HepG2 (cell line): Measurements from ENCODE around the gene OGFOD3. TPM values are rescaled to one million over a fixed set of nuclear protein-coding genes. Genes with fewer than 3 reads are reported as not detected.

ENCODE experiments used
- ATAC-seq: fragments of 200-7000 bp; cut with Tn5 transposase; 3 replicates; pipeline ENCODE4 v1.9.1; 2020; ENCODE audit warnings: mild to moderate bottlenecking, moderate library complexity
- BruUV-seq: library from RNA; stranded (reverse); fragments of 400-500 nt; replicated peaks from 2 replicates; lab custom pipeline; 2021; lab: Mats Ljungman, UMichigan
- CTCF ChIA-PET: fragments of 300-600 bp; formaldehyde crosslinking; extraction: SDS; loops from one replicate; lab custom pipeline; 2021; ENCODE audit warnings: low total read pairs, inconsistent platforms, low intra/inter-chr PET ratio; lab: Yijun Ruan, JAX
- POLR2A ChIA-PET: fragments of 350-600 bp; sonication (Branson Sonifier 250); formaldehyde crosslinking; loops from one replicate; lab custom pipeline; 2020; ENCODE audit warnings: antibody characterized with exemption, inconsistent platforms; lab: Yijun Ruan, JAX
- DNase-seq: peaks from one replicate; pipeline ENCODE4 v3.0.0-alpha.2; 2015; ENCODE audit warnings: low spot score
- FAIRE-seq: peaks from 3 replicates; lab custom pipeline; 2011; peaks lifted over from hg19 to GRCh38; lab: Jason Lieb, UNC
- H2AFZ ChIP-seq: one replicate; pipeline ENCODE4 v1.6.1; 2011; ENCODE audit warnings: low read length, inconsistent platforms
- H3K27ac ChIP-seq: fragments of 300-600 bp; 3 replicates; pipeline ENCODE4 v1.8.0; 2011; ENCODE audit warnings: mixed run types, mild to moderate bottlenecking, mixed read lengths, low read length, inconsistent platforms; ENCODE audit not compliant: insufficient read depth; ENCODE audit errors: extremely low read length
- H3K27me3 ChIP-seq, 2 experiments: fragments of 200-600 bp in 1 of 2; 2 replicates in 1 of 2; 3 replicates in 1 of 2; pipeline versions ENCODE4 v1.6.0 to v1.8.0; 2011; ENCODE audit warnings: low read length in 2 of 2, mild to moderate bottlenecking in 2 of 2, moderate library complexity in 2 of 2, inconsistent platforms in 1 of 2; ENCODE audit not compliant: insufficient read depth in 2 of 2, control insufficient read depth in 1 of 2
- H3K36me3 ChIP-seq, 2 experiments: fragments of 200-600 bp in 1 of 2; replicated peaks in 1 of 2; 2 replicates in 1 of 2; 3 replicates in 1 of 2; pipeline versions ENCODE4 v1.5.1 to v1.8.0; 2011; ENCODE audit warnings: low read length in 2 of 2, inconsistent platforms in 1 of 2; ENCODE audit not compliant: insufficient read depth in 2 of 2, control insufficient read depth in 1 of 2
- H3K4me1 ChIP-seq: 2 replicates; pipeline ENCODE4 v1.5.1; 2012; ENCODE audit warnings: low read length, inconsistent platforms; ENCODE audit not compliant: insufficient read depth
- H3K4me2 ChIP-seq: 2 replicates; pipeline ENCODE4 v1.6.0; 2011; ENCODE audit warnings: low read depth, low read length, inconsistent platforms
- H3K4me3 ChIP-seq, 3 experiments: fragments of 200-600 bp in 1 of 3; sonication (generic), shearing (Covaris generic) in 1 of 3; replicated peaks in 1 of 3; 2 replicates each; pipeline ENCODE4 v1.5.1; 2011 to 2016; ENCODE audit warnings: low read length in 3 of 3, inconsistent platforms in 2 of 3, low read depth in 2 of 3, mild to moderate bottlenecking in 2 of 3, control low read depth in 1 of 3, mixed read lengths in 1 of 3; ENCODE audit not compliant: insufficient read depth in 1 of 3
- H3K79me2 ChIP-seq: one replicate; pipeline ENCODE4 v1.6.1; 2011; ENCODE audit warnings: low read length, inconsistent platforms; ENCODE audit not compliant: insufficient read depth
- H3K9ac ChIP-seq: 2 replicates; pipeline ENCODE4 v1.6.0; 2011; ENCODE audit warnings: mild to moderate bottlenecking, low read depth, low read length, inconsistent platforms; ENCODE audit not compliant: insufficient read depth
- H3K9me3 ChIP-seq: 2 replicates; pipeline ENCODE4 v1.5.1; 2012; ENCODE audit warnings: mild to moderate bottlenecking, low read length
- H4K20me1 ChIP-seq: 2 replicates; pipeline ENCODE4 v1.6.0; 2011; ENCODE audit warnings: inconsistent platforms, mild to moderate bottlenecking, low read length, moderate library complexity; ENCODE audit not compliant: insufficient read depth
- DR1 ChIP-seq: sonication (generic); formaldehyde crosslinking; IDR thresholded peaks from 2 replicates; pipeline ENCODE4 v1.8.0; 2021; ENCODE audit warnings: mild to moderate bottlenecking, missing genetic modification reagents, inconsistent platforms
- GPN1 ChIP-seq: sonication (generic); formaldehyde crosslinking; IDR thresholded peaks from 2 replicates; pipeline ENCODE4 v1.5.1; 2020; ENCODE audit warnings: missing genetic modification reagents, borderline replicate concordance
- IRF9 ChIP-seq: sonication (generic); formaldehyde crosslinking; IDR thresholded peaks from 2 replicates; pipeline ENCODE4 v1.8.0; 2022; ENCODE audit warnings: missing genetic modification reagents, mild to moderate bottlenecking, borderline replicate concordance
- KLF11 ChIP-seq: IDR thresholded peaks from 2 replicates; pipeline ENCODE4 v1.6.1; 2016; ENCODE audit warnings: missing compliant biosample characterization
- MIER2 ChIP-seq: IDR thresholded peaks from 2 replicates; pipeline ENCODE4 v1.6.1; 2016; ENCODE audit warnings: missing biosample characterization, missing genetic modification reagents
- MLLT10 ChIP-seq: sonication (generic); formaldehyde crosslinking; IDR thresholded peaks from 2 replicates; pipeline ENCODE4 v1.4.0; 2020; ENCODE audit warnings: missing genetic modification reagents
- SNAI1 ChIP-seq: sonication (generic); formaldehyde crosslinking; IDR thresholded peaks from 2 replicates; pipeline ENCODE4 v1.5.0; 2020; ENCODE audit warnings: mild to moderate bottlenecking, missing genetic modification reagents, borderline replicate concordance
- TSC22D2 ChIP-seq: sonication (generic); formaldehyde crosslinking; IDR thresholded peaks from 2 replicates; pipeline ENCODE4 v1.5.1; 2020; ENCODE audit warnings: missing genetic modification reagents, mild to moderate bottlenecking, borderline replicate concordance
- XRCC5 ChIP-seq: fragments of 200-400 bp; formaldehyde crosslinking; optimal IDR thresholded peaks from 2 replicates; pipeline ENCODE3; 2017; ENCODE audit warnings: mild to moderate bottlenecking, low read length
- YY1 ChIP-seq: IDR thresholded peaks from 2 replicates; pipeline ENCODE4 v1.6.1; 2011; ENCODE audit warnings: low read length, low read depth, moderate library complexity, mild to moderate bottlenecking; ENCODE audit not compliant: insufficient read depth, insufficient replicate concordance
- ZFP1 ChIP-seq: IDR thresholded peaks from 2 replicates; pipeline ENCODE4 v1.6.1; 2016
- ZMAT5 ChIP-seq: sonication (generic); formaldehyde crosslinking; IDR thresholded peaks from 2 replicates; pipeline ENCODE4 v1.5.0; 2020; ENCODE audit warnings: mild to moderate bottlenecking, low read depth, missing genetic modification reagents, borderline replicate concordance
- ZNF234 ChIP-seq: sonication (generic); formaldehyde crosslinking; conservative IDR thresholded peaks from 2 replicates; pipeline ENCODE4 v1.5.1; 2020; ENCODE audit warnings: mild to moderate bottlenecking, missing genetic modification reagents
- ZNF260 ChIP-seq: sonication (generic); formaldehyde crosslinking; IDR thresholded peaks from 2 replicates; pipeline ENCODE4 v1.4.0; 2020; ENCODE audit warnings: missing genetic modification reagents, low read depth, mild to moderate bottlenecking, borderline replicate concordance
- ZNF33A ChIP-seq: sonication (generic); formaldehyde crosslinking; IDR thresholded peaks from 2 replicates; pipeline ENCODE4 v1.5.1; 2020; ENCODE audit warnings: missing genetic modification reagents, mild to moderate bottlenecking, moderate library complexity, borderline replicate concordance
- ZNF570 ChIP-seq: sonication (generic); formaldehyde crosslinking; IDR thresholded peaks from 2 replicates; pipeline ENCODE4 v1.4.0; 2020; ENCODE audit warnings: mild to moderate bottlenecking, missing genetic modification reagents, borderline replicate concordance
- ZNF790 ChIP-seq: sonication (generic); formaldehyde crosslinking; IDR thresholded peaks from 2 replicates; pipeline ENCODE4 v1.8.0; 2022; ENCODE audit warnings: missing genetic modification reagents, mild to moderate bottlenecking, borderline replicate concordance
- WGBS: methylation state at CpG from one replicate; pipeline ENCODE4 v1.1.6; 2017; ENCODE audit warnings: low lambda C conversion rate; 5-methylcytosine and 5-hydroxymethylcytosine counted together
- in situ Hi-C: cut with HindIII; loops from 2 replicates; pipeline ENCODE4 v1.10.0; 2017; ENCODE audit warnings: low pct_unique_long_range_greater_than_20kb; ENCODE audit not compliant: extremely low pct_ligation_motif_present
- intact Hi-C: fragments of 100-400 bp; cut with micrococcal nuclease; formaldehyde crosslinking; loops from one replicate; pipeline ENCODE4 v1.10.0; 2022; ENCODE audit not compliant: unreplicated experiment
- polyA plus RNA-seq, 8 experiments: library from polyadenylated mRNA; depleted of rRNA in 3 of 8; stranded (reverse) in 7 of 8; unstranded in 1 of 8; fragments of >200 nt; fragmentation: Illumina TruSeq in 4 of 8; extraction: Trizol in 4 of 8; gene quantifications; 2 replicates each; pipeline versions ENCODE4 v1.2.1 to v1.2.3, GENCODE V29; 2011 to 2016; ENCODE audit warnings: low read depth in 4 of 8, missing spikeins in 1 of 8, mixed read lengths in 1 of 8; ENCODE audit not compliant: insufficient read depth in 1 of 8
- total RNA-seq, 5 experiments: library from RNA; depleted of rRNA; stranded (reverse); fragments of >200 nt; fragmentation: Illumina TruSeq; extraction: Trizol; gene quantifications; 2 replicates each; pipeline ENCODE4 v1.2.3, GENCODE V29; 2016; ENCODE audit warnings: low read depth in 1 of 5
- TF ChIP-seq, protein P1 (sequence below): sonication (generic); formaldehyde crosslinking; conservative IDR thresholded peaks from 2 replicates; pipeline ENCODE4 v1.5.0; 2020; ENCODE audit warnings: missing genetic modification reagents
- TF ChIP-seq, protein P2 (sequence below): sonication (generic); formaldehyde crosslinking; IDR thresholded peaks from 2 replicates; pipeline ENCODE4 v1.5.1; 2020; ENCODE audit warnings: mild to moderate bottlenecking, missing genetic modification reagents, borderline replicate concordance

The OGFOD3 gene
- total and polyA plus RNA-seq, 2 of the 13 experiments (the other 11 are each of a cell fraction or from before 2014, with no cell fraction given), result 40.0 to 42.1 TPM

DNA sequence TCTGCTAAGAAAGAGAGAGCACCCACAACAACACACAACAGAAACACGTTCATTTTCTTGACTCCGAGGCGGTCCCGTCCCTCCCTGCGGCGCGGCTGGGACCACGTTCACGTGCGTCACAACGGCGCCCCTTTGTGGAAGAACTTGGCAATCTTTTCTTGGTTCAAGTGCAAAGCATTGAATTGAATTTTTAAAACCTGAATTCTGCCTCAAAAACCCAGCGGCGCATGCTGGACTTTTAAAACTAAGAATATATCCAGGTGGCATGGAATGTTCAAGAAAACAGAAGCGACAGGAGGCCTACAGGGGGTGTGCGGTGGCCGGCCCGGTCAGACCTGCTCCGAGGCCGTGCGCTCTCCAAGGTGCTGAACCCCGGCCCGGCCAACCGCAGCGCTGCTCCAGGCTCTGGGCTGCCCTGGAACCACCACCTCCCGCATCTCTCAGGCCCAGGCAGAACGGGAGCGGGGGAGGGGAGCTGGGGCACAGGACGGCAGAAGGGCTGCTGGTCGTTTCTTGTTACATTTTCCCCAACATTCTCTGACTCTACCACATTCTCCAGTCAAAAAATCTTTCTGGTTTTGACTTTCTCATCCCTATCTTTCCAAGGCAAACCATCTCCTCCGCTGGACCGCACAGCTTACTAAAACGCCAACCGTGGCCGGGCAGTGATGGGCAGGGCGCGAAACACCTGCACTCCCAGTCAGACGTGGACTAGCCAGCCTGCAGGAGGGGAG is 3.7 kb downstream of the OGFOD3 start:
- BruUV-seq, result TSS peak; percentile 31
- Histone ChIP-seq H3K9ac (no peak overlapping the region), H4K20me1 (peaks cover 22% of the 10 kb centered on the region; the same call in 1 of the 2 replicates), H3K9me3 (no peaks in the 10 kb centered on the region), H2AFZ (no peak overlapping the region), H3K79me2 (peaks cover 8% of the 10 kb centered on the region), H3K4me1 (peaks cover 37% of the 10 kb centered on the region), H3K4me3 (no peak overlapping the region), H3K4me2 (no peak overlapping the region), H3K36me3 (peaks cover 2 to 11% of the 10 kb centered on the region in 2 experiments; a peak in 2 of 5 replicates), H3K27me3 (no peaks in the 10 kb centered on the region; a peak in 1 of 5 replicates), H3K27ac (no peak overlapping the region)
- in situ Hi-C loops, result loop anchor here (5.0 kb wide), 1 partner anchor 62 kb away; no protein-coding TSS in a partner anchor
- peak; percentile 40 for DNase-seq
- POLR2A ChIA-PET, result interaction anchor here (1.1 kb wide), 1 partner anchor 123 kb away, joined by 3 read pairs; no protein-coding TSS in a partner anchor
- intact Hi-C loops, result loop anchor here (1.0 kb wide), 1 partner anchor 62 kb away; no protein-coding TSS in a partner anchor
- 66% methylated on average over 38 of the region's 38 CpGs for WGBS
- FAIRE-seq, result peak; percentile 8
- CTCF ChIA-PET, result interaction anchor here (5.0 kb wide), 1 partner anchor 61 kb away, joined by 41 read pairs; no protein-coding TSS in a partner anchor
- peak; percentile 68 for ATAC-seq
- TF ChIP-seq ZNF234 (CRISPR knock-in tag), result peak; percentile 86
- TF ChIP-seq KLF11 (CRISPR knock-in tag), result peak; percentile 97
- TF ChIP-seq SNAI1, result peak; percentile 98
- TF ChIP-seq, protein P1, sequence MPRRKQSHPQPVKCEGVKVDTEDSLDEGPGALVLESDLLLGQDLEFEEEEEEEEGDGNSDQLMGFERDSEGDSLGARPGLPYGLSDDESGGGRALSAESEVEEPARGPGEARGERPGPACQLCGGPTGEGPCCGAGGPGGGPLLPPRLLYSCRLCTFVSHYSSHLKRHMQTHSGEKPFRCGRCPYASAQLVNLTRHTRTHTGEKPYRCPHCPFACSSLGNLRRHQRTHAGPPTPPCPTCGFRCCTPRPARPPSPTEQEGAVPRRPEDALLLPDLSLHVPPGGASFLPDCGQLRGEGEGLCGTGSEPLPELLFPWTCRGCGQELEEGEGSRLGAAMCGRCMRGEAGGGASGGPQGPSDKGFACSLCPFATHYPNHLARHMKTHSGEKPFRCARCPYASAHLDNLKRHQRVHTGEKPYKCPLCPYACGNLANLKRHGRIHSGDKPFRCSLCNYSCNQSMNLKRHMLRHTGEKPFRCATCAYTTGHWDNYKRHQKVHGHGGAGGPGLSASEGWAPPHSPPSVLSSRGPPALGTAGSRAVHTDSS, result no peak
- TF ChIP-seq, protein P2, sequence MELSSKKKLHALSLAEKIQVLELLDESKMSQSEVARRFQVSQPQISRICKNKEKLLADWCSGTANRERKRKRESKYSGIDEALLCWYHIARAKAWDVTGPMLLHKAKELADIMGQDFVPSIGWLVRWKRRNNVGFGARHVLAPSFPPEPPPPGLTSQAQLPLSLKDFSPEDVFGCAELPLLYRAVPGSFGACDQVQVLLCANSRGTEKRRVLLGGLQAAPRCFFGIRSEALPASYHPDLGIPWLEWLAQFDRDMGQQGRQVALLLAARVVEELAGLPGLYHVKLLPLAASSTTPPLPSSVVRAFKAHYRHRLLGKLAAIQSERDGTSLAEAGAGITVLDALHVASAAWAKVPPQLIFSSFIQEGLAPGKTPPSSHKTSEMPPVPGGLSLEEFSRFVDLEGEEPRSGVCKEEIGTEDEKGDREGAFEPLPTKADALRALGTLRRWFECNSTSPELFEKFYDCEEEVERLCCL (CRISPR knock-in tag), result peak; percentile 88; the same call in 1 of the 2 replicates
- TF ChIP-seq ZMAT5 (CRISPR knock-in tag), result 0 out of 2 replicates have a peak, but pooled peaks have one; percentile 88
- TF ChIP-seq DR1 (CRISPR knock-in tag), result peak; percentile 49; the same call in 1 of the 2 replicates
- TF ChIP-seq ZNF570 (CRISPR knock-in tag), result no peak
- peak; percentile 78; the same call in 1 of the 2 replicates for TF ChIP-seq ZNF790 (CRISPR knock-in tag)
- peak; percentile 94 for TF ChIP-seq XRCC5
- peak; percentile 98 for TF ChIP-seq MIER2
- no peak for TF ChIP-seq ZNF260
- TF ChIP-seq YY1, result peak; percentile 18
- peak; percentile 98 for TF ChIP-seq TSC22D2 (CRISPR knock-in tag)
- TF ChIP-seq ZNF33A (CRISPR knock-in tag), result no peak
- no peak for TF ChIP-seq MLLT10
- 0 out of 2 replicates have a peak, but pooled peaks have one; percentile 56 for TF ChIP-seq ZFP1 (CRISPR knock-in tag)
- TF ChIP-seq IRF9, result peak; percentile 89; the same call in 1 of the 2 replicates
- peak; percentile 93 for TF ChIP-seq GPN1 (CRISPR knock-in tag)
